Activated CD8-positive, alpha-beta T cell treated with anti-CD3 and anti-CD28 coated beads, Interleukin-2, amount 10 ng/mL, durations not matched to agents 7 days and 5 days (primary cell): Measurements from ENCODE around the gene KREMEN2. TPM values are rescaled to one million over a fixed set of nuclear protein-coding genes. Genes with fewer than 3 reads are reported as not detected.
"Not testable (repeated sequence)": the region's sequence is repeated elsewhere in the genome, so short reads cannot be mapped to it uniquely, and the experiment has no call there.

Experiments used
- ATAC-seq: fragments of 150-1000 bp; cut with Tn5 transposase; one replicate; pipeline ENCODE4 v1.10.0; 2021; ENCODE audit warnings: moderate library complexity
- CTCF ChIA-PET: fragments of 350-600 bp; sonication (Branson Sonifier 250); formaldehyde crosslinking; loops from one replicate; lab custom pipeline; 2021; ENCODE audit warnings: antibody characterized with exemption; lab: Charles Lee
- POLR2A ChIA-PET: fragments of 350-600 bp; sonication (Branson Sonifier 250); formaldehyde crosslinking; loops from one replicate; lab custom pipeline; 2021; ENCODE audit warnings: antibody characterized with exemption; lab: Charles Lee
- DNase-seq: peaks from one replicate; pipeline ENCODE4 v3.0.0-alpha.2; 2020
- H3K27ac Mint-ChIP-seq: one replicate; pipeline ENCODE4 v1.8.0; 2021; ENCODE audit warnings: mild to moderate bottlenecking, mixed read lengths
- H3K27me3 Mint-ChIP-seq: one replicate; pipeline ENCODE4 v1.8.0; 2021; ENCODE audit warnings: low read depth, mixed read lengths
- H3K36me3 Mint-ChIP-seq: one replicate; pipeline ENCODE4 v1.8.0; 2021; ENCODE audit warnings: low read depth, mixed read lengths
- H3K4me1 Mint-ChIP-seq: one replicate; pipeline ENCODE4 v1.8.0; 2021; ENCODE audit warnings: low read depth, mixed read lengths
- H3K4me3 Mint-ChIP-seq: one replicate; pipeline ENCODE4 v1.8.0; 2021; ENCODE audit warnings: mild to moderate bottlenecking, mixed read lengths
- H3K9me3 Mint-ChIP-seq: one replicate; pipeline ENCODE4 v1.8.0; 2022; ENCODE audit warnings: mixed read lengths; ENCODE audit not compliant: insufficient read depth
- total RNA-seq, 2 experiments: library from RNA; stranded (reverse); gene quantifications; one replicate each; pipeline ENCODE4 v1.2.3, GENCODE V29; 2021

Gene KREMEN2
- under 1 TPM in 1 of 2 experiments, not detected in 1; 0.18 TPM for total RNA-seq

GRCh38 chr16:2963723-2964474, at the start of gene KREMEN2:
KREMEN2 (plus strand) TSS chr16:2964275; CDS start chr16:2964521, 246 bp downstream.
- Mint-ChIP-seq H3K9me3 (no peaks in the 10 kb centered on the region), H3K4me3 (peak within 1 kb of the TSS; percentile 61), H3K4me1 (peaks cover 34% of the 10 kb centered on the region), H3K36me3 (no peaks in the 10 kb centered on the region), H3K27ac (no peak within 1 kb of the TSS), H3K27me3 (peaks cover 38% of the 10 kb centered on the region)
- ATAC-seq (no peak), DNase-seq (no peak)
- POLR2A ChIA-PET = interaction anchor here (1.3 kb wide), 1 partner anchor 16 kb away, joined by 3 read pairs; the partner anchor contains the start of gene PKMYT1
- CTCF ChIA-PET = interaction anchor here (1.1 to 2.2 kb wide), 3 partner anchors 37 to 95 kb away, joined by 4 to 10 read pairs (median 4); no protein-coding TSS in a partner anchor

- POLR2A ChIA-PET = no interaction called here
- H3K4me1 Mint-ChIP-seq = peaks cover 32% of the 10 kb centered on the region
- peaks cover 21% of the 10 kb centered on the region for H3K36me3 Mint-ChIP-seq
- no peak overlapping the region for H3K4me3 Mint-ChIP-seq
- DNase-seq (no peak), ATAC-seq (no peak)
- CTCF ChIA-PET = interaction anchor here (1.2 to 3.0 kb wide), 5 partner anchors 9 to 76 kb away, joined by 4 to 18 read pairs (median 5); no protein-coding TSS in a partner anchor
- no peaks in the 10 kb centered on the region for H3K9me3 Mint-ChIP-seq
- peak overlapping the region; percentile 12 for H3K27ac Mint-ChIP-seq
- peaks cover 3% of the 10 kb centered on the region for H3K27me3 Mint-ChIP-seq
Observed at GRCh38 chr16:2915196-2915929, 48.7 kb upstream of the KREMEN2 start.

DNA sequence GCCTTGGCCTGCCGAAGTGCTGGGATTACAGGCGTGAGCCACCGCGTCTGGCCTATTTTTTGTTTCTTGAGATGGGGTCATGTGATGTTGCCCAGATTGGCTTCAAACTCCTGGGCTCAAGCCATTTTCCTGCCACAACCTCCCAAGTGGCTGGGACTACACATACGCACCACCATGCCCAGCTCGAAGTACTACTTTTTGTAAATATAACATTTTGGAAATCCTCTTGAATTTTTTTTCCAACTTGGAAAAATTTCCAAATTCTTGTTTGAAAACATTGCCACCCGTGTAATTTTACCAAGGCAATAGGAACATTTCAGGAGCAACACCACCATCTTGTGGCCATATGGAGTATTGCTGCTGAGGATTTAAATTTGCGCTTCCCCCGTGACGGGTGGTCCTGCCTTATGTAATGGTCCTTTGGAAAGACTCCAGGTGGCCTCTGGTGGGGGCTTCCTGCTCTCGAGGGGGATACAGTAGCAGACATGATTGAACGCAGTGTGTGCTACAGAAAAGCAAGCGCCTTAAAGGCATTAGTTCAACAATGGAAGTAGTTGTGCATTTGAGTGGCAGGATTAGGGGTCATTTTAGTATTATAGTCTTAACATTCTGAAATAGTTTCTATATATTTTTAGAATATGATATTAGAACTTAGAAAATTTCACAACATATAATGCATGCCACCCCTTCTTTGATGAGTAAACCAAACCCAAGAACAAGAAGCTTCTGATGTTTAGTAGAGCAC, 44.4 kb upstream of the KREMEN2 start:
- Mint-ChIP-seq H3K36me3 (peaks cover 22% of the 10 kb centered on the region), H3K4me3 (no peak overlapping the region), H3K4me1 (peaks cover 11% of the 10 kb centered on the region), H3K27ac (peak overlapping the region; percentile 52), H3K9me3 (no peaks in the 10 kb centered on the region), H3K27me3 (no peaks in the 10 kb centered on the region)
- CTCF ChIA-PET = interaction anchor here (0.8 to 3.4 kb wide), 24 partner anchors 8 to 142 kb away, joined by 3 to 17 read pairs (median 4); partner anchors contain the start of genes FLYWCH1 and FLYWCH2
- peak; percentile 76 for DNase-seq
- POLR2A ChIA-PET = no interaction called here
- ATAC-seq = no peak

DNA sequence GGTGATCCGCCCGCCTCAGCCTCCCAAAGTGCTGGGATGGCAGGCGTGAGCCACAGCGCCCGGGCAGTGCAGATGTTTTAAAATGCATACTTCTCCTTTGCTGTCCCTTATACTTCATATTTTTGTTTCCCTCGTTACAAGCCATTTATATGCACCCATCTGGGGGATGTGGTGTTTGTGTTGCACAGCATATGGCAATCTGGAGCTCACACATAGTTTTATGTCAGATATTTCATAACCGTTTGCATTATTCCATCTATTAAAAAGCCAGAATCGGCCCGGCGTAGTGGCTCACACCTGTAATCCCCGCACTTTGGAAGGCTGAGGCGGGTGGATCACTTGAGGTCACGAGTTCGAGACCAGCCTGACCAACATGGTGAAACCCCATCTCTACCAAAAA, 40.6 kb upstream of the KREMEN2 start:
- no peak for ATAC-seq
- no peaks in the 10 kb centered on the region for H3K27me3 Mint-ChIP-seq
- H3K4me1 Mint-ChIP-seq = peaks cover 20% of the 10 kb centered on the region
- no peak overlapping the region for H3K4me3 Mint-ChIP-seq
- no peaks in the 10 kb centered on the region for H3K9me3 Mint-ChIP-seq
- CTCF ChIA-PET = no interaction called here
- DNase-seq = no peak
- H3K27ac Mint-ChIP-seq = no peak overlapping the region
- POLR2A ChIA-PET = interaction anchor here (0.6 kb wide), 1 partner anchor 12 kb away, joined by 3 read pairs; no protein-coding TSS in a partner anchor
- peaks cover 9% of the 10 kb centered on the region for H3K36me3 Mint-ChIP-seq

DNA sequence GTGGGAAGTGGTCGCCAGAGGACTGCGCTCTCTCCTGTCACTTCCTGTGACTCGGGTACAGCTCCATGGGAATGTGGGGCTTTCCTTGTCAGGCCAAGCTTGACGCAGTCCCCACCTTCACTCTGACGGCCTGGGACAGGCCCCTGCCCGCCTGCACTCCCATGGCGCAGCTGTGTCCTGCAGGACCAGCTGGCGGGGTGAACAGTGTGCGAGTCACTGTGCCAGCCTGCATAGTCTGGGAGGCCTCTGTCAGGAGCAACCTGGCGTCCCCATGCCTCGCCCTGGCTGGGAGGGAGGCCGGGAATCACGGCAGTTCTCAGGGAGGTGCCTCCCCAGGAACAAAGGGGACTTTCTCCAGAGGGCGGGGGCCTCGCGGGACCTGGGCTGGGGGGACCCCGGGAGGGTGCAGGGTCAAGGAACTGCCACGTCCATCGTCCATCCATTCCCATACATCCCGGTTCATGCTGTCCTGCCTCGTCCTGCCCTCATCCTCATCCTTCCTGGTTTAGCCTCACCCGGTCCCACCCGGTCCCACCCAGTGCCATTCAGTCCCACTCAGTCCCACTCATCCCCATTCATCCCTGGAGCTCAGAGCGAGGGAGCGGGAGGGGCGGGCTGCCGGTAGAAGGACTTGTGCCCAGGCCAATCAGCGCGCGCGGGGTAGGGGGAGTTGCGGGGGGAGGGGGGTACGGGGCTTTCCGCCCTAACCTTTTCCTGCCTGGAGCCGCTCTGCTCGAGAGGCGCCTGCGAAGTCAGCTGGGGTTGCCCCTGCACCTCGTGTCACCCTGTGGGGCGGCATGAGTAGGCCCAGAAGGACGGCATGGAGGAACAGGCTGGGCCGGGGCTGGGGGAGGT, 38.9 kb upstream of the KREMEN2 start:
- POLR2A ChIA-PET = no interaction called here
- no peak overlapping the region for H3K27ac Mint-ChIP-seq
- no peaks in the 10 kb centered on the region for H3K27me3 Mint-ChIP-seq
- ATAC-seq (no peak), DNase-seq (no peak)
- peaks cover 4% of the 10 kb centered on the region for H3K36me3 Mint-ChIP-seq
- H3K4me1 Mint-ChIP-seq = peaks cover 14% of the 10 kb centered on the region
- no peaks in the 10 kb centered on the region for H3K9me3 Mint-ChIP-seq
- no peak overlapping the region for H3K4me3 Mint-ChIP-seq
- CTCF ChIA-PET = interaction anchor here (0.6 to 1.3 kb wide), 3 partner anchors 50 to 541 kb away, joined by 3 read pairs; no protein-coding TSS in a partner anchor

- peaks cover 14% of the 10 kb centered on the region for H3K4me1 Mint-ChIP-seq
- DNase-seq = no peak
- no peaks in the 10 kb centered on the region for H3K9me3 Mint-ChIP-seq
- H3K36me3 Mint-ChIP-seq = peaks cover 4% of the 10 kb centered on the region
- ATAC-seq = no peak
- ChIA-PET CTCF (interaction anchor here (0.6 to 2.3 kb wide), 26 partner anchors 10 to 204 kb away, joined by 3 to 32 read pairs (median 5); partner anchors contain the start of genes FLYWCH1, FLYWCH2, KREMEN2 and PRSS41), POLR2A (no interaction called here)
- no peak overlapping the region for H3K27ac Mint-ChIP-seq
- H3K27me3 Mint-ChIP-seq = no peaks in the 10 kb centered on the region
- H3K4me3 Mint-ChIP-seq = no peak overlapping the region
Observed at GRCh38 chr16:2925951-2926649, 38.0 kb upstream of the KREMEN2 start.

GRCh38 chr16:2926650-2926999, 37.5 kb upstream of the KREMEN2 start:
- no peak overlapping the region for H3K27ac Mint-ChIP-seq
- H3K4me3 Mint-ChIP-seq = no peak overlapping the region
- ATAC-seq = no peak
- peaks cover 4% of the 10 kb centered on the region for H3K36me3 Mint-ChIP-seq
- DNase-seq = no peak
- CTCF ChIA-PET = interaction anchor here (0.6 to 2.3 kb wide), 30 partner anchors 10 to 203 kb away, joined by 3 to 32 read pairs (median 5); partner anchors contain the start of genes FLYWCH1, FLYWCH2, KREMEN2 and PRSS41
- peaks cover 14% of the 10 kb centered on the region for H3K4me1 Mint-ChIP-seq
- H3K9me3 Mint-ChIP-seq = no peaks in the 10 kb centered on the region
- H3K27me3 Mint-ChIP-seq = no peaks in the 10 kb centered on the region
- POLR2A ChIA-PET = no interaction called here

DNA sequence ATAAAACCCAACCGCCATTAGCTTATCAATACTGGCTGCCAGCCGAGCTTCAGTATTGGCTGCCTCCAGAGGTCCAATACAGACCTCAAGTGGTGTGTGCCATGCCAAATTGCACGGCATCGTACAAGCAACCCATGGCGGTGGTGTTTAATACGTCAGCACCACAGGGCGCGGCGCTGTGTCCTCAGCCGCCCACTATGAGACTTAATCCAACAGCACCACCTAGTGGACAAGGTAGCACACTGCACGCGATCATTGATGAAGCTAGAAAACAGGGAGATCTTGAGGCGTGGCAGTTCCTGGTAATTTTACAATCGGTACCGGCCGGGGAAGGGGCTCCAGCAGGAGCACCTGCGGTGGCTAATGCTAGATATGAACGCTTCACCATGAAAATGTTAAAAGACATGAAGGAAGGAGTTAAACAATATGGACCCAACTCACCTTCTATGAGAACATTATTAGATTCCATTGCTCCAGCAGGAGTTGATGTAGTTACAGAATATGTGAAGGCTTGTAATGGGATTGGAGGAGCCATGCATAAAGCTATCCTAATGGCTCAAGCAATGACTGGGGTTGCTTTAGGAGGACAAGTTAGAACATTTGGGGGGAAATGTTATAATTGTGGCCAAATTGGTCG, 36.9 kb upstream of the KREMEN2 start:
- ChIA-PET POLR2A (interaction anchor here (0.7 kb wide), 1 partner anchor 15 kb away, joined by 3 read pairs; the partner anchor contains the start of gene FLYWCH1), CTCF (interaction anchor here (0.6 to 2.3 kb wide), 34 partner anchors 10 to 203 kb away, joined by 3 to 32 read pairs (median 4); partner anchors contain the start of genes FLYWCH1, FLYWCH2, KREMEN2 and PKMYT1)
- Mint-ChIP-seq H3K27ac (peak overlapping the region; percentile 2), H3K27me3 (no peaks in the 10 kb centered on the region), H3K36me3 (peaks cover 4% of the 10 kb centered on the region), H3K4me1 (peaks cover 14% of the 10 kb centered on the region), H3K9me3 (no peaks in the 10 kb centered on the region), H3K4me3 (no peak overlapping the region)
- ATAC-seq = peak; percentile 99
- peak; percentile 93 for DNase-seq

DNA sequence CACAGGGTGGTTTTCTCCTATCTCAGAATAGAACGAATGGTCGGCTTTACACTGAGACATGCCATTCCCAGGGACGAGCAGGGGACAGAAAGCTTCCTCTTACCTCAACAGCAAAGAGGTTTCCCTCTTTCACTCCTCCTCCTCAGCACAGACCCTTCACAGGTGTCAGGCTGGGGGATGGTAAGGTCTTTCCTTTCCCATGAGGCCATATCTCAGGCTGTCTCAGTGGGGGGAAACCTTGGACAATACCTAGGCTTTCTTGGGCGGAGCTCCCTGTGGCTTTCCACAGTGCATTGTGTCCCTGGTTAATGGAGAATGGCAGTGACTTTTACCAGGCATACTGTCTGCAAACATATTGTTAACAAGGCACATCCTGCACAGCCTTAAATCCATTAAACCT, 35.9 kb upstream of the KREMEN2 start:
- H3K27me3 Mint-ChIP-seq, H3K4me3 Mint-ChIP-seq, POLR2A ChIA-PET, H3K36me3 Mint-ChIP-seq, H3K27ac Mint-ChIP-seq, DNase-seq, ATAC-seq, H3K9me3 Mint-ChIP-seq: not testable (repeated sequence)
- CTCF ChIA-PET = interaction anchor here (1.1 kb wide), 1 partner anchor 52 kb away, joined by 4 read pairs; no protein-coding TSS in a partner anchor
- H3K4me1 Mint-ChIP-seq = peaks cover 14% of the 10 kb centered on the region
